ENCODE measurements around the gene NHSL2.

GRCh38 chrX:71976753-71977152 is 66.1 kb downstream of the NHSL2 start:
- TF ChIP-seq CTCF (IDR thresholded peaks at IDR 0.05; ENCODE audit: borderline replicate concordance, extremely low read depth, low read length, poor library complexity, severe bottlenecking) (no peak), EZH2 (IDR thresholded peaks at IDR 0.05; ENCODE audit: borderline replicate concordance, low read depth, low read length, severe bottlenecking) (no peak)

All from DND-41 (cell line).